ENCODE data around the gene SPRYD3. TPM values are rescaled to one million over a fixed set of nuclear protein-coding genes. Genes with fewer than 3 reads are reported as not detected.

The SPRYD3 gene
- total RNA-seq, 1 donor from 2014 or later: 20.0 TPM

- no peak for DNase-seq (ENCODE audit: low read depth, low spot score)
Observed at GRCh38 chr12:53078425-53079225, 565 bp downstream of the SPRYD3 start.

GRCh38 chr12:53077030-53077429, 2.2 kb downstream of the SPRYD3 start:
- no peak for DNase-seq (ENCODE audit: low read depth, low spot score)

- no peak for DNase-seq (ENCODE audit: low read depth, low spot score)
Observed at GRCh38 chr12:53076461-53076860, 2.7 kb downstream of the SPRYD3 start.

DNA sequence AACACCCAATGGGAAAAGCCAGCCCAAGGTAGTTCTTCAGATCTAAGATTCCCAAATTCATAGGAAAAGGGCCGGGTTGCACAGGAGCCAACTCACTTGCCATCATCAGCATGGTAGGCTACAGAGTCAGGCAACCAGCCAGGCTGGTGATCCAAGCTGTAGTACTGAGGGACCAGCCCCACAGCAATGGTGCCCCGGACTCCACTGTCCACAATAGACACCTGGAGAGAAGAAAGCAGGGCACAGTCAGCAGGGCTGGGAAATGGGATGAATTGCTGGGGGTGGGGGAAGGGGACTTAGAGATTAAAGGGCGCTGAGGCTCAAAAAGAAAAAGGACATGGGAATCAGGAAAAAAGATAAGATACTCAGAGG, 4.2 kb downstream of the SPRYD3 start:
- DNase-seq (ENCODE audit: low read depth, low spot score): no peak

DNA sequence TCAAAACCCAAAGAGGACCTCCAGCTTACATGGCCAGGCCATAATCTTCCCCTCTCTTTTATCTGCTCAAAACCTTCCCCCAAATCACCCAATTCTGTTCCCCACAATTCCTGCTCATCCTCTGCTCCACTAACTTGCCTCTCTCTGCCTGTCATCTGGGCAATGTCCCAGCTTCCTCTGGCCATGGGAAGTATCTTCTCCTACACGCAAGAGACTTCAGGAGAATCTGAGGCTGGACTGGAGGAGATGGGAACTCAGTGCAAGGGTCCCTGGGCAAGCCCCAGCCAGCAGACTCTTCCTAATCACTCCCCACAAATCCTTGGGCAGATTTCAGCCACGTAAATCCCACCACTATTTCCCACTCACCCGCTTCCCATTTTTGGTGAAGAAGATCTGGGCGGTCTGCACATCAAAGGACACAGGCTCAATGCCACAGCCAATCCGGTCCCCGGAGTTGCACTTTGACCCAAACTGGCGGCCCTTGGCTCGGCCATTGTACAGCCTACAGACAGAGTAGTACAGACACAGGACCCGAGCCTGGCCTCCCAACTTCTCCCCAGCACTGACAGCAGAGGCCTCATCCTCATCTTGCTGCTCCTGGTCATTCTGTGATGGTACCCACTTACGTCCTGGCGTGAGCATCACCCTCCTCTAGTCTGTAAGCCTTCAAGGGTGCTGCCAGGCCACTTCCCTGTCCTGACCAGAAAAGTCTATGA, 4.7 kb downstream of the SPRYD3 start:
- no peak for DNase-seq (ENCODE audit: low read depth, low spot score)

DNA sequence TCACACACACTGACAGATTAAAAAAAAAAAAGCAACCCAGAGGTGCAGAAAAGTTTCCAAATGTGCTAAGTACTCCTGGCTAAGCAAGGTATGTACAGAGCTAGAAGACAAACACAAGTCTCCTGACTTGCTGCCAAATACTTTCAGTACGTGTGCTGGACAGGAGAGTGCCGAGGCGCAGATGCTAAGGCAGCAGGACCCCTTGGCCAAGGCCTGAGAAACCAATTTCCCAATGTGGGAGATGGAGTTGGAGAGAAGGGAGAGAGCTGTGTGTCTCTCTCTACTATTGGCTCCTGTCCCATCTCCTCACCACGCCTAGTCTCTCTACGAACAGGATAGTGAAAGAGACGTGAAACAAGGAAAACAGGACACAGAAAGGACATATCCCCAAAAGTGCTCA, 5.3 kb downstream of the SPRYD3 start:
- DNase-seq (ENCODE audit: low read depth, low spot score): no peak

GRCh38 chr12:53071591-53072551, 7.3 kb downstream of the SPRYD3 start:
- DNase-seq (ENCODE audit: low read depth, low spot score): no peak

DNA sequence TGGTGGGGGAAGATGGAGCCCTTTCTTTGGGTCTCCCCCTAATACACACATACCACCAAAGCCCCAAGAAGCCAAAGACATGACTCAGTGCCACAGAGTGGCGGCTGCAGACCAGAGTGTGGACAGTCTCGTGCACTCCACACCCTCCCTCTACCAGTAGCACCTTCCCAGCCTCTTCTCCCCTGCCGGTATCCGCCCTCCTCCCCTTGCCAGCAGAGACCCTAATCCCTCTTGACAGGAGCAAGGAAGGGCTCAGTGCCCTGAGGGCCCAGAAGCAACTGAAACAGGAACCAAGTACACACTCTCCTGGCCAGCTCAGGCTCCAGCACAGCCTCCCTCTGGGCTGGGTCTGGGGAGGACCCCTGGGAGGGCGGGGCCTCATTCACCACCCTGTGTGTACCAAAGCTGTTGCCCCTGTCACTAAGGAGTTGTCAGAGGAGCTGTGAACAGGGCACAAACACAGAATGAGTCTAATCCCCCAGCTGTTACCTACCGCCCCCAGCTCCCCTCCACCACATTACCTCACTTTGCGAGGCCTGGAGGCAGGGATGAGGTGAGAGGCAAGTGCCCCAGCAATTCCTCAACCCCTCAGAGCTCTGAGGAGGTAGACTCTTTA, 8.2 kb downstream of the SPRYD3 start:
- DNase-seq (ENCODE audit: low read depth, low spot score): no peak

DNA sequence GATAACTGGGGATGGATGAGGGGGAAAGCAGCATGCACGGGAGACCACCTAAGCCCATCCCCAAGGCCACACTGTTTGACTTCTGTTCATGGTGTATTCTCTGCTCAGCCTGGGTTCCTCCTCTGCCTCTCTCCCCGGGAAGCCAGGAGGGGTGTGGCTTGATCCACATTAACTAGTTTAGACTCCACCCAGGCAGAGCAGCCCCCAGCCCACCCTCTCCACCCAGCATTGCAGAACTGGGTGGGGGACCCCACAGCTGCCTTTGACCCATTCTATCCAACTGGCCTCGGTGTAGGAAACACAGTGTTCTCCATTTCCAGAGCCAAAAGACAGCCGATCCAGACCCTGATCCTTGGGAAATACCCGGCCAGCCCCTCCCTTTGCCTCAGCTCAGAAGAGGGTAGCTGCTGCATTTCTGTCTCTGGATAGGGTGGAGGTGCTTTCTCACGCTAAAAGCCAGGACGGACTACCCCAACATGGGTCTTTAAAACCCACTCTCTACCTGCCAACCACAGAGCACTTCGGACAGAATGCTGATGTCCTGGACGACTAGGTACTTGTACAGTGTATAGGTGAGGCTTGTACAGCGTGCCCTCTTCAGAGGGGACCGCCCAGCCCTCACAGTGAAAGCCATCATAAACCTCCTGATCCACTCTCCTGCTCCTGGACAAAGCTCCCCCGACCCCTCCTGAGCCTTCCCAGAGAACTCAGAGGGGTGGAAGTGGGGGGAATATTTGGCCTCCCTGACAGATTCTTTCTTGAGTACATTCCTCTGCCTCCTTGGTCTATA, 9.4 kb downstream of the SPRYD3 start:
- DNase-seq (ENCODE audit: low read depth, low spot score): no peak

GRCh38 chr12:53068811-53069585, 10.2 kb downstream of the SPRYD3 start:
- no peak for DNase-seq (ENCODE audit: low read depth, low spot score)

- no peak for DNase-seq (ENCODE audit: low read depth, low spot score)
Observed at GRCh38 chr12:53067993-53068770, 11.0 kb downstream of the SPRYD3 start.

DNA sequence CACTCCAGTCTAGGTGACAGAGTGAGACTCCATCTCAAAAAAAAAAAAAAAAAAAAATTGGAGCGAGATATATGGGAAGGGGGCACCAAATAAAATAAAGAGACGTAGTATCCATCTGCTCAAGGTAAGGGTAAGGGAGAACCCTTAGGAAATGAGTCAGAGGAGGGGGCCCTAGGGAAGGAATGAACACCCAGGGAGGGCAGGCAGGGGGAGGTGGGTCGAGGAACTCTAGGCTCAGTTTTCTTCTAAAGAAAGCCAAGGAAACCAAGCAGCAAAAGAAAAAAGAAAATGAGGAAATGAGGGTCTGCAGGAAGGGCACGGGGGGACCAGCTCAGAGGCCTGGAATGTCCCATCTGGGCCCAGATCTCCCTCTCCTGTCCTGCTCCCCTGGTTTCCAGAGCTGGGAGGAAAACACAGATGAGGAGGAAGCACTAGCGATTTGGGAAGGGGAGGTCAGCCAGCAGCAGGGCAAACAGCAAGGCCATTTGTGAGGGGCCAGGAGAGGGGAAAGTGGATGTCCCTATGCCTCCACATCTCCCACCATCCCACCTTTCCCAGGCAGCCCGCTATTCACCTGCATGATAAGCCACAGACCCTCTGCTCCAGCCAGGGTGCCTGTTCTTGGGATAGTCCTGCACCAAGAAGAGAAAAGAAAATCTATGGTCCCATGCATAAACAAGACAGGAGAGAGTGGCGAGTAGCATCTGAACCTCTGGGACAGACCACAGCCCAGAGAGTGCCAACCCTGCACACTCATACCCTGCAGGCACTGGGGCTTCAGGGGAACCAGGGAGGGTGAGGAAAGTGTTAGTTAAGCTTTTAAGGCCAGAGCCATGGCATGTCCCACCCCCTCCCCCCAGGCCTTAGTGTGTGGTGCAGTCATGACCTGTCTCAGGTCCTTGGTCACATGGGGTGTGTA, 11.9 kb downstream of the SPRYD3 start:
- no peak for DNase-seq (ENCODE audit: low read depth, low spot score)

- DNase-seq (ENCODE audit: low read depth, low spot score): peak; percentile 50
Observed at GRCh38 chr12:53065975-53066931, 12.9 kb downstream of the SPRYD3 start.

- no peak for DNase-seq (ENCODE audit: low read depth, low spot score)
Observed at GRCh38 chr12:53065470-53065869, 13.7 kb downstream of the SPRYD3 start.

- no peak for DNase-seq (ENCODE audit: low read depth, low spot score)
Observed at GRCh38 chr12:53064613-53065436, 14.4 kb downstream of the SPRYD3 start.

All from pulmonary artery endothelial cell (primary cell).